ENCODE results near the gene LTC4S.

The LTC4S gene

DNA sequence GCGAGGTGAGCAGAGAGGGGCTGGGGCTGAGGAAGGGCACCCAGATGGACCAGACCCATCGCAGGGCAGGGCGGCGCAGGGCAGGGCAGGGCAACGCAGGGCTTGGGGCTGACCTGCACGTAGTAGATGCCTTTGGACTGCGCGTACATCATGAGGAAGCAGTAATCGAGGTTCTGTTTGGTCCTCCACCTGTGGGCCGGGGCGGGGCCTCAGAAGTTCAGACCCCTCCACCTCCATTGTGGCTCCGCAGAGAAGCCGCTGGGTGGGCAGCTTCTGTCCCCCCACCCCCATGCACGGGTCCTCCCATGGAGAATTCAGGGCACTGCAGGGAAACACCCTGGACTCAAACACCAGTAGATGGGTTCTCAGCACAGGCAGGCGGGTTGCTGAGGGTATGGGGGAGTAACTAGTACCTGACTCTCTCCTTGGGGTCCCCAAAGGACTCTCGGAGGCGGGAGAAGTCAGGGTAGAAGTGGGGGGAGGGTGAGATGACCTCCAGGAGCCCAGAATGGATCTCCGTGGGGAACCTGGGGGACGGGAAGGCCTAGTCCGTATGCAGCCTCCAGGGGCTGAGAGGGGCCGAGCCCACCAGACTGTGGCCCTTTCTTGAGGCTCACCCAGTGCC is 6.4 kb downstream of the LTC4S start:
- ATAC-seq (replicated peaks; ENCODE audit: extremely low read depth, poor library complexity, severe bottlenecking) (no peak), DNase-seq (ENCODE audit: low spot score in 2 of 2) (no peak)
- Mint-ChIP-seq H3K4me1 (peaks cover 29% of the 10 kb centered on the region), H3K27me3 (no peaks in the 10 kb centered on the region), H3K4me3 (no peak overlapping the region), H3K27ac (ENCODE audit: low read depth) (no peak overlapping the region), H3K36me3 (ENCODE audit: insufficient read depth) (peaks cover 28% of the 10 kb centered on the region), H3K9me3 (no peaks in the 10 kb centered on the region)

GRCh38 chr5:179800696-179801201 is 7.0 kb downstream of the LTC4S start:
- no peak overlapping the region for H3K4me3 Mint-ChIP-seq
- no peak overlapping the region for H3K27ac Mint-ChIP-seq (ENCODE audit: low read depth)
- peaks cover 28% of the 10 kb centered on the region for H3K36me3 Mint-ChIP-seq (ENCODE audit: insufficient read depth)
- peaks cover 33% of the 10 kb centered on the region for H3K4me1 Mint-ChIP-seq
- DNase-seq (ENCODE audit: low spot score in 2 of 2), result no peak
- no peaks in the 10 kb centered on the region for H3K9me3 Mint-ChIP-seq
- no peaks in the 10 kb centered on the region for H3K27me3 Mint-ChIP-seq
- no peak for ATAC-seq (replicated peaks; ENCODE audit: extremely low read depth, poor library complexity, severe bottlenecking)

DNA sequence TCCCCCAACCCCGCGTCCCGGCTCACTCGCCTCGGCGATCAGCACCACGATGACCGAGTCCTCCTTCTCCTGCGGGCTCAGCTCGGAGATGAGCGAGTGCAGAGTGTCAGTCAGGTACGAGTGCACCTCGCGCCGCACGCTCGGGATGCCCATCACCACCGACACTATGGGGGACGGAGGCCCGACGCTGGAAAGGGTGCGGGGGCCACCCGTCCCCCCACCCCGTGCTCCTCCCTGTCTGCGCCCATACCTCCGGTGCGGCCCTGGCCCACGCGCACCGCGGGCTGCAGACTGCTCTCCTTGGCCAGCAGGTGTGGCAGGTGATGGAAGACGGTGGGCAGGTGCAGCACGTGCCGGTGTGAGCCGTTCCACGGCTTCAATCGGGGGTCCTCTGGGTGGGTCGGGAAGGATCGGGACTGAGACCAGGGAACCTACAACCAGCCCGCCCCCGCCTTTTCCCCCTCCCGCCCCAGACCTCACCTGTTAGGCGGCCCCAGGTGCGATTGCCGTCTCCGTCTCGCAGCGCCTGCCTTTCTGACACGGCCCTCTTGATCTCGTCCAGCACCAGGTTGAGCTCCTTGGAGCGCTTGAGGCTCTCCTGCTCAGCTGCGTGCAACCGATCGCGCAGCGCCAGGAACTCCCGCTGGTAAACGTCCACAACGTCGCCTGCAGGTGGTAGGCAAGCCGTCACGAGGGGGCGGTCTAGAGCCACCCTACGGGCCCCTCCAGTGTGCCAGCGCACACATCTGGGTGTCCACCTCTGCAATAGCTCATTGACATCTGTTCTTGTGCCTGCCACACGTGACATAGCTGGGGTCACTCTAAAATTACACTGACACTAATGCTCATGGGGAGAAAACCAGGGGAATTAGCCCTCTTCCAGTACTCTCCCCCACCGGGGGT is 7.8 kb downstream of the LTC4S start:
- DNase-seq (ENCODE audit: low spot score in 2 of 2), result peak; percentile 72 to 78
- peaks cover 28% of the 10 kb centered on the region for H3K36me3 Mint-ChIP-seq (ENCODE audit: insufficient read depth)

DNA sequence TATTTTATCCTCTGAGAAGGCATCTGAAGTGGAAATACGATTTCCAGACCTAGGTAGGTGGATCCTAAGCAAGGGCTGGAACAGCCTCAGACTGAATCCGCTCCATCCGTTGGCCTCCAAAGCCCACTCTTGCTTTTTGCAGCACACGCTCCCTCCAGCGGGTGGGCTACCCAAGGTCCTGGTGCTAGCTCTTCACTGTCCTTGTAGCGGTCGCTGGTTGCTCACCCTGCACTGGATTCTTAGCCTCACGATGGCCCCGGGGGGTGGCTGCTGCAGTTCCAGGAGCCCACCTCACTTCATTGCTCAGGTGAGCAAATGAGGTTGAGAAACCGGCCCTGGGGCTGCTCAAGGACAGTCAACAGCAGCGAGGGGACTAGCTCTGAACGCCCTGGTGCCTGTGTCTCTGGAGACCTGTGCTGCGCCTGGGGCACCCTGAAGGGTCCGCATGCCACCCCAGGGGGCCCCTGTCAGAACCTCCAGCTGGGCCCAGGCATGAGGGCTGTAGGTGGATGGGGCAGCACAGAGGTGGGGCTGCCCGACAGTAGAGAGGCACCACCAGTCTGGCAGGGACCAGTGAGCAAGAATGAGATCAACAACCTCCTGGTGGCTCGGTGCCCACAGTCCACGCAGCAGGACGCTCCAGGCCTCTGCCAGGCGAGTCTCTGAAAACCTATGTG is 8.6 kb downstream of the LTC4S start:
- DNase-seq (ENCODE audit: low spot score in 2 of 2) (no peak), ATAC-seq (replicated peaks; ENCODE audit: extremely low read depth, poor library complexity, severe bottlenecking) (no peak)
- no peaks in the 10 kb centered on the region for H3K27me3 Mint-ChIP-seq
- H3K36me3 Mint-ChIP-seq (ENCODE audit: insufficient read depth), result peaks cover 21% of the 10 kb centered on the region
- H3K9me3 Mint-ChIP-seq, result no peaks in the 10 kb centered on the region
- peaks cover 26% of the 10 kb centered on the region for H3K4me1 Mint-ChIP-seq
- H3K4me3 Mint-ChIP-seq, result no peak overlapping the region
- H3K27ac Mint-ChIP-seq (ENCODE audit: low read depth), result no peak overlapping the region

More for the DNA sequence above, 7.8 kb downstream of the LTC4S start:
- no peaks in the 10 kb centered on the region for H3K9me3 Mint-ChIP-seq
- H3K4me1 Mint-ChIP-seq, result peaks cover 32% of the 10 kb centered on the region
- H3K27me3 Mint-ChIP-seq, result no peaks in the 10 kb centered on the region
- peak; percentile 50 for ATAC-seq (replicated peaks; ENCODE audit: extremely low read depth, poor library complexity, severe bottlenecking)
- H3K4me3 Mint-ChIP-seq, result no peak overlapping the region
- no peak overlapping the region for H3K27ac Mint-ChIP-seq (ENCODE audit: low read depth)

- Mint-ChIP-seq H3K27me3 (no peaks in the 10 kb centered on the region), H3K36me3 (ENCODE audit: insufficient read depth) (peaks cover 20% of the 10 kb centered on the region), H3K4me3 (no peak overlapping the region), H3K27ac (ENCODE audit: low read depth) (no peak overlapping the region), H3K4me1 (peaks cover 26% of the 10 kb centered on the region), H3K9me3 (no peaks in the 10 kb centered on the region)
- ATAC-seq (replicated peaks; ENCODE audit: extremely low read depth, poor library complexity, severe bottlenecking) (no peak), DNase-seq (ENCODE audit: low spot score in 2 of 2) (no peak)
These were observed 9.3 kb downstream of the LTC4S start for GRCh38 chr5:179802950-179803562.

GRCh38 chr5:179803651-179804554 is 10.1 kb downstream of the LTC4S start:
- Mint-ChIP-seq H3K9me3 (no peaks in the 10 kb centered on the region), H3K4me1 (peaks cover 26% of the 10 kb centered on the region), H3K27me3 (no peaks in the 10 kb centered on the region), H3K27ac (ENCODE audit: low read depth) (no peak overlapping the region), H3K36me3 (ENCODE audit: insufficient read depth) (peaks cover 19% of the 10 kb centered on the region), H3K4me3 (peak overlapping the region; percentile 85)
- DNase-seq (ENCODE audit: low spot score in 2 of 2) (no peak), ATAC-seq (replicated peaks; ENCODE audit: extremely low read depth, poor library complexity, severe bottlenecking) (no peak)

DNA sequence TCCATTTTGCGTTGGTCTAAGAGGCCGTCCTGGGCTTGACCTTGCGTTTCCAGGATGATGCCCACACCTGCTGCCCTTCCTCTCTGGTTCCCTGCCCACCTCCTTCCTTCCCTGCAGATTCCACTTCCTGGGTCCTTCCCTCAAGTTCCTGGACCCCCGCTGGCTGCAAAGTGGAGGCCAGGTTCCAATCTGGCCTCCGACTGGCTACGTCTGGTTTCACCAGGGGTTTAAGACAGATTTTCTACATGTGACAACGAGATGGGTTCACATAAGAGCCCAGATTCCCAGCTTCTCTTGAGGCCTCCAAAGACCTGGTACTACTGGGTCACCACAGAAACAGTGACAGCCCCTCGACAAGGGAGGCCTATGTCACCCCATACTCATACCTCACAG is 10.8 kb downstream of the LTC4S start:
- no peak for ATAC-seq (replicated peaks; ENCODE audit: extremely low read depth, poor library complexity, severe bottlenecking)

GRCh38 chr5:179805070-179805528 is 11.3 kb downstream of the LTC4S start:
- H3K27ac Mint-ChIP-seq (ENCODE audit: low read depth), result peak overlapping the region; percentile 88
- DNase-seq (ENCODE audit: low spot score in 2 of 2) (no peak), ATAC-seq (replicated peaks; ENCODE audit: extremely low read depth, poor library complexity, severe bottlenecking) (no peak)
- no peaks in the 10 kb centered on the region for H3K9me3 Mint-ChIP-seq
- peaks cover 26% of the 10 kb centered on the region for H3K4me1 Mint-ChIP-seq
- no peaks in the 10 kb centered on the region for H3K27me3 Mint-ChIP-seq
- peak overlapping the region; percentile 85 for H3K4me3 Mint-ChIP-seq
- peaks cover 14% of the 10 kb centered on the region for H3K36me3 Mint-ChIP-seq (ENCODE audit: insufficient read depth)

More for the DNA sequence above, 10.8 kb downstream of the LTC4S start:
- Mint-ChIP-seq H3K4me1 (peaks cover 26% of the 10 kb centered on the region), H3K4me3 (peak overlapping the region; percentile 85), H3K27ac (ENCODE audit: low read depth) (no peak overlapping the region), H3K9me3 (no peaks in the 10 kb centered on the region), H3K27me3 (no peaks in the 10 kb centered on the region), H3K36me3 (ENCODE audit: insufficient read depth) (peaks cover 16% of the 10 kb centered on the region)
- DNase-seq (ENCODE audit: low spot score in 2 of 2), result no peak

GRCh38 chr5:179805529-179806249 is 11.9 kb downstream of the LTC4S start:
- peaks cover 12% of the 10 kb centered on the region for H3K36me3 Mint-ChIP-seq (ENCODE audit: insufficient read depth)
- peaks cover 26% of the 10 kb centered on the region for H3K4me1 Mint-ChIP-seq
- peak; percentile 16 for ATAC-seq (replicated peaks; ENCODE audit: extremely low read depth, poor library complexity, severe bottlenecking)
- DNase-seq (ENCODE audit: low spot score in 2 of 2), result no peak
- no peaks in the 10 kb centered on the region for H3K9me3 Mint-ChIP-seq
- no peaks in the 10 kb centered on the region for H3K27me3 Mint-ChIP-seq
- H3K4me3 Mint-ChIP-seq, result peak overlapping the region; percentile 85
- H3K27ac Mint-ChIP-seq (ENCODE audit: low read depth), result peak overlapping the region; percentile 88

- Mint-ChIP-seq H3K27me3 (no peaks in the 10 kb centered on the region), H3K9me3 (no peaks in the 10 kb centered on the region), H3K36me3 (ENCODE audit: insufficient read depth) (peaks cover 10% of the 10 kb centered on the region), H3K4me3 (peak within 1 kb of the TSS; percentile 85), H3K4me1 (peaks cover 26% of the 10 kb centered on the region), H3K27ac (ENCODE audit: low read depth) (peak within 1 kb of the TSS; percentile 88)
- ATAC-seq (replicated peaks; ENCODE audit: extremely low read depth, poor library complexity, severe bottlenecking) (peak; percentile 85), DNase-seq (ENCODE audit: low spot score in 2 of 2) (peak in 1 of 2 donors; percentile 53)
These were observed 12.7 kb downstream of the LTC4S start, which contains the start of gene MGAT4B for GRCh38 chr5:179806250-179807048. Gene MGAT4B (minus strand): TSS chr5:179806866. CDS start chr5:179806583, 283 bp downstream.
